ENCODE measurements around the gene LAPTM5. TPM values are rescaled to one million over a fixed set of nuclear protein-coding genes. Genes with fewer than 3 reads are reported as not detected.

The LAPTM5 gene
- total RNA-seq, 1 experiment from 2014 or later = not detected

GRCh38 chr1:30752651-30752908 lies 5.0 kb downstream of the LAPTM5 start:
- Histone ChIP-seq H3K36me3 (ENCODE audit: insufficient read depth, low read length, poor library complexity, severe bottlenecking) (no peaks in the 10 kb centered on the region), H3K4me1 (ENCODE audit: insufficient read depth, low read length, poor library complexity, severe bottlenecking) (no peaks in the 10 kb centered on the region), H3K4me3 (ENCODE audit: low read depth, low read length, poor library complexity, severe bottlenecking) (no peak overlapping the region), H3K27me3 (replicated peaks; ENCODE audit: insufficient read depth, low read depth, low read length, poor library complexity) (no peaks in the 10 kb centered on the region), H3K9me3 (ENCODE audit: low read depth, low read length, poor library complexity, severe bottlenecking) (no peaks in the 10 kb centered on the region), H3K27ac (ENCODE audit: low read depth, low read length, poor library complexity, severe bottlenecking) (no peak overlapping the region)
- DNase-seq (ENCODE audit: low spot score) = no peak
- CTCF ChIA-PET = no interaction called here
- TF ChIP-seq CTCF (conservative IDR thresholded peaks at IDR 0.05; ENCODE audit: low read depth, low read length) = no peak
- TF ChIP-seq EZH2 (IDR thresholded peaks at IDR 0.05; ENCODE audit: borderline replicate concordance, low read depth, low read length, poor library complexity, severe bottlenecking) = no peak
- BruUV-seq (replicated peaks) = no TSS peak
- POLR2A ChIA-PET (ENCODE audit: low non-redundant PET) = no interaction called here
- intact Hi-C loops (cut with micrococcal nuclease; ENCODE audit: unreplicated experiment) = no loop called here

- H3K36me3 ChIP-seq (ENCODE audit: insufficient read depth, low read length, poor library complexity, severe bottlenecking) = no peaks in the 10 kb centered on the region
- H3K4me1 ChIP-seq (ENCODE audit: insufficient read depth, low read length, poor library complexity, severe bottlenecking) = no peaks in the 10 kb centered on the region
- intact Hi-C loops (cut with micrococcal nuclease; ENCODE audit: unreplicated experiment) = no loop called here
- H3K4me3 ChIP-seq (ENCODE audit: low read depth, low read length, poor library complexity, severe bottlenecking) = no peak overlapping the region
- no peaks in the 10 kb centered on the region for H3K9me3 ChIP-seq (ENCODE audit: low read depth, low read length, poor library complexity, severe bottlenecking)
- BruUV-seq (replicated peaks) = no TSS peak
- CTCF ChIA-PET = interaction anchor here (0.6 kb wide), 1 partner anchor 246 kb away, joined by 4 read pairs; no protein-coding TSS in a partner anchor
- no peak for DNase-seq (ENCODE audit: low spot score)
- no peaks in the 10 kb centered on the region for H3K27me3 ChIP-seq (replicated peaks; ENCODE audit: insufficient read depth, low read depth, low read length, poor library complexity)
- POLR2A ChIA-PET (ENCODE audit: low non-redundant PET) = no interaction called here
- TF ChIP-seq EZH2 (IDR thresholded peaks at IDR 0.05; ENCODE audit: borderline replicate concordance, low read depth, low read length, poor library complexity, severe bottlenecking) (no peak), CTCF (conservative IDR thresholded peaks at IDR 0.05; ENCODE audit: low read depth, low read length) (no peak)
- no peak overlapping the region for H3K27ac ChIP-seq (ENCODE audit: low read depth, low read length, poor library complexity, severe bottlenecking)
Observed at GRCh38 chr1:30751830-30752650, 5.5 kb downstream of the LAPTM5 start.

GRCh38 chr1:30750731-30751291 lies 6.8 kb downstream of the LAPTM5 start:
- DNase-seq (ENCODE audit: low spot score) = no peak
- no peaks in the 10 kb centered on the region for H3K9me3 ChIP-seq (ENCODE audit: low read depth, low read length, poor library complexity, severe bottlenecking)
- no peak overlapping the region for H3K4me3 ChIP-seq (ENCODE audit: low read depth, low read length, poor library complexity, severe bottlenecking)
- no peak overlapping the region for H3K27ac ChIP-seq (ENCODE audit: low read depth, low read length, poor library complexity, severe bottlenecking)
- no TSS peak for BruUV-seq (replicated peaks)
- ChIA-PET CTCF (no interaction called here), POLR2A (ENCODE audit: low non-redundant PET) (no interaction called here)
- no peaks in the 10 kb centered on the region for H3K36me3 ChIP-seq (ENCODE audit: insufficient read depth, low read length, poor library complexity, severe bottlenecking)
- intact Hi-C loops (cut with micrococcal nuclease; ENCODE audit: unreplicated experiment) = no loop called here
- TF ChIP-seq CTCF (conservative IDR thresholded peaks at IDR 0.05; ENCODE audit: low read depth, low read length) (no peak), EZH2 (IDR thresholded peaks at IDR 0.05; ENCODE audit: borderline replicate concordance, low read depth, low read length, poor library complexity, severe bottlenecking) (no peak)
- H3K4me1 ChIP-seq (ENCODE audit: insufficient read depth, low read length, poor library complexity, severe bottlenecking) = no peaks in the 10 kb centered on the region
- H3K27me3 ChIP-seq (replicated peaks; ENCODE audit: insufficient read depth, low read depth, low read length, poor library complexity) = no peaks in the 10 kb centered on the region

Data from A673 (cell line).